CD4-positive, alpha-beta T cell (primary cell): ENCODE data around the gene ANO2. TPM values are rescaled to one million over a fixed set of nuclear protein-coding genes. Genes with fewer than 3 reads are reported as not detected.

ENCODE experiments used
- ATAC-seq: fragments of 200-7000 bp; cut with Tn5 transposase; one replicate; pipeline ENCODE4 v1.10.0; 2022; ENCODE audit warnings: mild to moderate bottlenecking; ENCODE audit not compliant: poor library complexity
- CTCF ChIA-PET: fragments of 350-600 bp; sonication (Branson Sonifier 250); formaldehyde crosslinking; loops from one replicate; lab custom pipeline; 2021; ENCODE audit warnings: antibody characterized with exemption, inconsistent platforms; lab: Charles Lee
- POLR2A ChIA-PET: fragments of 350-600 bp; sonication (Branson Sonifier 250); formaldehyde crosslinking; loops from one replicate; lab custom pipeline; 2021; ENCODE audit warnings: antibody characterized with exemption, inconsistent platforms; lab: Charles Lee
- DNase-seq, 14 experiments: peaks; one replicate each; pipeline ENCODE4 v3.0.0-alpha.2; 2013 to 2020; ENCODE audit warnings: mixed read lengths in 2 of 14
- H3K27ac ChIP-seq, 2 donors: one replicate each; pipeline versions ENCODE4 v1.5.1 to v1.7.0; 2013; ENCODE audit warnings: low read length in 2 of 2, low read depth in 1 of 2, mild to moderate bottlenecking in 1 of 2
- H3K27me3 ChIP-seq, 2 experiments: 1 replicate in 1 of 2; 2 replicates in 1 of 2; pipeline versions ENCODE4 v1.6.1 to v1.7.0; 2013; ENCODE audit warnings: low read length in 2 of 2, control low read depth in 1 of 2, mild to moderate bottlenecking in 1 of 2, moderate library complexity in 1 of 2; ENCODE audit not compliant: insufficient read depth in 2 of 2, control insufficient read depth in 1 of 2
- H3K36me3 ChIP-seq: one replicate; pipeline ENCODE4 v1.6.1; 2013; ENCODE audit warnings: low read length, control low read depth; ENCODE audit not compliant: insufficient read depth
- H3K4me1 ChIP-seq: one replicate; pipeline ENCODE4 v1.6.1; 2013; ENCODE audit warnings: low read length, control low read depth; ENCODE audit not compliant: insufficient read depth
- H3K4me3 ChIP-seq: one replicate; pipeline ENCODE4 v1.5.1; 2013; ENCODE audit warnings: mild to moderate bottlenecking, low read length, moderate library complexity
- H3K9me3 ChIP-seq, 2 experiments: 1 replicate in 1 of 2; 2 replicates in 1 of 2; pipeline versions ENCODE4 v1.6.1 to v1.7.0; 2013; ENCODE audit warnings: low read length in 2 of 2, mild to moderate bottlenecking in 2 of 2, control low read depth in 1 of 2, moderate library complexity in 1 of 2; ENCODE audit not compliant: control insufficient read depth in 1 of 2, insufficient read depth in 1 of 2
- H3K27ac Mint-ChIP-seq: one replicate; pipeline ENCODE4 v1.8.0; 2020; ENCODE audit warnings: mixed read lengths
- H3K27me3 Mint-ChIP-seq: one replicate; pipeline ENCODE4 v1.8.0; 2021; ENCODE audit warnings: mixed read lengths
- H3K36me3 Mint-ChIP-seq: one replicate; pipeline ENCODE4 v1.8.0; 2021; ENCODE audit warnings: low read depth, mixed read lengths
- H3K4me1 Mint-ChIP-seq: one replicate; pipeline ENCODE4 v1.8.0; 2021; ENCODE audit warnings: low read depth, mixed read lengths
- H3K4me3 Mint-ChIP-seq: one replicate; pipeline ENCODE4 v1.8.0; 2020; ENCODE audit warnings: mild to moderate bottlenecking, mixed read lengths
- H3K9me3 Mint-ChIP-seq: one replicate; pipeline ENCODE4 v1.8.0; 2020; ENCODE audit warnings: mixed read lengths
- intact Hi-C, 2 experiments: fragments of 100-400 bp; cut with DNase I in 1 of 2; cut with micrococcal nuclease in 1 of 2; formaldehyde crosslinking; loops; one replicate each; pipeline versions ENCODE4 v1.15.1 to v1.9.0; 2023 to 2025; cut with DNase I, micrococcal nuclease
- total RNA-seq, 174 experiments: library from RNA in 2 of 174; stranded (reverse) in 2 of 174; gene quantifications; one replicate each; pipeline ENCODE4 v1.2.3 and lab custom pipeline; 2021 to 2026
- TF ChIP-seq, protein P1 (sequence below): fragments of 200-600 bp; IDR thresholded peaks from one replicate; pipeline ENCODE4 v1.8.0; 2022; ENCODE audit warnings: antibody characterized with exemption, mild to moderate bottlenecking

The ANO2 gene
- total RNA-seq, 2 experiments from 2014 or later, result not detected

DNA sequence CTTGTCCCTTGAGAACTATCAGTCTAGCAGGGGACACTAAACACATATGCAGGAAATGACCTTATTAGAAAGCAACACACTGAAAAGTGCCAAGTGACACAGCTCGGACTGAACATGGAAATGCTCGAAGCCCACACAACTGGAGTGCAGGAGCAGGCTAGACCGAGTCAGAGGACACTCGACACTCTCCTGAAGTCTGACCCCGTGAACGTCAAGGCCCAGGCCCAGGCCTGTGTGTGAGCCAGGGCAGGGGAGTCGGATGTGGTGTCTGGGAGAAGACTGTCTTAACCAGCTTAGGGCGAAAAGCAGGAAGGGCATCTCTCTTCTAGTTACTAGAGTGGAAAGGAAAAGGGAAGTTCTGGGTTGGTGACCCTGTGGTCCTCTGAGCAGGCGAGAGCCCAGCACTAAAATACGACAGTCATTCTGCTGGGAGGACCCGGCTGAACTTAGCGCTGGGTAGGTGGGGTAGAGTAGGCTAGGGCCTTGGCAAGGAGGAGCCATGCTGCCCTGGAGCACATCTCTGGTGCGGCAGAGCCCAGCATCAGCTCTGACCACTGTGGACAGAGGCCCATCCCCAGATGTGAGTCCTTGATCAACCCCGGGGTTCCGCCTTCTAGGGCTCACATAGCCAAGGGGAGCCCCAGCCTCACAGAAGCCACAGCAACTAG lies 420.2 kb downstream of the ANO2 start:
- H3K4me3 ChIP-seq, result no peak overlapping the region
- ATAC-seq, result no peak
- no peaks in the 10 kb centered on the region for H3K9me3 Mint-ChIP-seq
- TF ChIP-seq, protein P1, sequence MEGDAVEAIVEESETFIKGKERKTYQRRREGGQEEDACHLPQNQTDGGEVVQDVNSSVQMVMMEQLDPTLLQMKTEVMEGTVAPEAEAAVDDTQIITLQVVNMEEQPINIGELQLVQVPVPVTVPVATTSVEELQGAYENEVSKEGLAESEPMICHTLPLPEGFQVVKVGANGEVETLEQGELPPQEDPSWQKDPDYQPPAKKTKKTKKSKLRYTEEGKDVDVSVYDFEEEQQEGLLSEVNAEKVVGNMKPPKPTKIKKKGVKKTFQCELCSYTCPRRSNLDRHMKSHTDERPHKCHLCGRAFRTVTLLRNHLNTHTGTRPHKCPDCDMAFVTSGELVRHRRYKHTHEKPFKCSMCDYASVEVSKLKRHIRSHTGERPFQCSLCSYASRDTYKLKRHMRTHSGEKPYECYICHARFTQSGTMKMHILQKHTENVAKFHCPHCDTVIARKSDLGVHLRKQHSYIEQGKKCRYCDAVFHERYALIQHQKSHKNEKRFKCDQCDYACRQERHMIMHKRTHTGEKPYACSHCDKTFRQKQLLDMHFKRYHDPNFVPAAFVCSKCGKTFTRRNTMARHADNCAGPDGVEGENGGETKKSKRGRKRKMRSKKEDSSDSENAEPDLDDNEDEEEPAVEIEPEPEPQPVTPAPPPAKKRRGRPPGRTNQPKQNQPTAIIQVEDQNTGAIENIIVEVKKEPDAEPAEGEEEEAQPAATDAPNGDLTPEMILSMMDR, result no peak
- H3K36me3 Mint-ChIP-seq, result no peaks in the 10 kb centered on the region
- no peak overlapping the region for H3K4me3 Mint-ChIP-seq
- H3K27me3 Mint-ChIP-seq, result no peaks in the 10 kb centered on the region
- DNase-seq, result no peak
- H3K27me3 ChIP-seq, result no peaks in the 10 kb centered on the region
- CTCF ChIA-PET, result no interaction called here
- intact Hi-C loops, result no loop called here
- no peak overlapping the region for H3K27ac ChIP-seq
- no peak overlapping the region for H3K27ac Mint-ChIP-seq
- no peaks in the 10 kb centered on the region for H3K9me3 ChIP-seq
- H3K36me3 ChIP-seq, result no peaks in the 10 kb centered on the region
- no peaks in the 10 kb centered on the region for H3K4me1 Mint-ChIP-seq
- POLR2A ChIA-PET, result no interaction called here
- H3K4me1 ChIP-seq, result no peaks in the 10 kb centered on the region

DNA sequence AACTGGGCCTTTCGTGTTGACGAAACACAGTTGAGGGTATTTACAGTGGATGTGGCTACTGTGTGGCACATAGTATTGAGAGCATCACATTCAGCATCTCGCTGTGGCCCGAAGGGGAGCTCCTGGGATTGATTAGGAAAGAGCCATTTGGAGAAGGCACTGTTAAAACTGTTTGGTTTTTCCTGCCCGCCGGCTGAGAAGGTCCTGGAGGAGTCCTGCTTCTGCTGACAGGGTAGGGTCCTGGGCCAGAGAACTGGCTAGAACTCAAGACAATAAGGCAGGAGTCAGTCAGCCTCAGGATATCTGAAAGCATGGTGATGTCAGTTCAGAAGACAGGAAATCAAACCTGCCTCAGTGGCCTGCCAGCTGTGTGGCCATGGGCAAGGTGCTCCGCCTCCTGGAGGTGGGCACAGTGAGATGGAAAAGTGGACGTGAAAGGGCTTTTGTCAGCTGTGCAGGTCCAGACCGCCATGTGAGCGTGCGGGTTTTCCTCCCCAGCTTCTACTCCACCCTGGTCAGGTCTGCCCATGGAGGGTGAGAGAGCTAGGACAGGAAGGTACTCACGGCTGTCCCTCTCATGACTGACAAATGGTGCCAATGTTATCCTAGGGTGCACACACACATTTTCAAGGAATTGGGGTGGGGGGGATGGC lies 420.8 kb downstream of the ANO2 start:
- TF ChIP-seq, protein P1, result no peak
- no peaks in the 10 kb centered on the region for H3K9me3 Mint-ChIP-seq
- no peak for DNase-seq
- H3K27me3 Mint-ChIP-seq, result no peaks in the 10 kb centered on the region
- no peaks in the 10 kb centered on the region for H3K36me3 ChIP-seq
- H3K4me3 Mint-ChIP-seq, result no peak overlapping the region
- no peaks in the 10 kb centered on the region for H3K9me3 ChIP-seq
- H3K27ac ChIP-seq, result no peak overlapping the region
- no peak overlapping the region for H3K27ac Mint-ChIP-seq
- H3K36me3 Mint-ChIP-seq, result no peaks in the 10 kb centered on the region
- ATAC-seq, result no peak
- intact Hi-C loops, result no loop called here
- H3K4me1 Mint-ChIP-seq, result no peaks in the 10 kb centered on the region
- H3K4me1 ChIP-seq, result no peaks in the 10 kb centered on the region
- no peak overlapping the region for H3K4me3 ChIP-seq
- ChIA-PET POLR2A (no interaction called here), CTCF (no interaction called here)
- no peaks in the 10 kb centered on the region for H3K27me3 ChIP-seq

GRCh38 chr12:5523396-5524115 lies 421.5 kb downstream of the ANO2 start:
- no peak overlapping the region for H3K27ac Mint-ChIP-seq

More at GRCh38 chr12:5523396-5524115, 421.5 kb downstream of the ANO2 start:
- ChIA-PET POLR2A (no interaction called here), CTCF (no interaction called here)
- H3K36me3 ChIP-seq, result no peaks in the 10 kb centered on the region
- Mint-ChIP-seq H3K27me3 (no peaks in the 10 kb centered on the region), H3K36me3 (no peaks in the 10 kb centered on the region), H3K4me3 (no peak overlapping the region), H3K9me3 (no peaks in the 10 kb centered on the region), H3K4me1 (no peaks in the 10 kb centered on the region)
- no peak overlapping the region for H3K4me3 ChIP-seq
- no peak overlapping the region for H3K27ac ChIP-seq
- H3K4me1 ChIP-seq, result no peaks in the 10 kb centered on the region
- no peaks in the 10 kb centered on the region for H3K27me3 ChIP-seq
- no peak for DNase-seq
- no peak for ATAC-seq
- H3K9me3 ChIP-seq, result no peaks in the 10 kb centered on the region
- TF ChIP-seq, protein P1, result no peak
- intact Hi-C loops, result no loop called here
